Cerebellar cortex (tissue), 1 donor: Measurements from ENCODE around the gene ACOT11.

Experiments
- DNase-seq: peaks from one replicate; pipeline ENCODE4 v3.0.0-alpha.2; 2015; ENCODE audit warnings: low spot score

Gene ACOT11

GRCh38 chr1:54564312-54565112 lies 16.5 kb downstream of the ACOT11 start:
- DNase-seq: no peak

- no peak for DNase-seq
These were observed 17.1 kb downstream of the ACOT11 start for GRCh38 chr1:54565113-54565501.

- no peak for DNase-seq
These were observed 18.6 kb downstream of the ACOT11 start for GRCh38 chr1:54566438-54567141.

DNA sequence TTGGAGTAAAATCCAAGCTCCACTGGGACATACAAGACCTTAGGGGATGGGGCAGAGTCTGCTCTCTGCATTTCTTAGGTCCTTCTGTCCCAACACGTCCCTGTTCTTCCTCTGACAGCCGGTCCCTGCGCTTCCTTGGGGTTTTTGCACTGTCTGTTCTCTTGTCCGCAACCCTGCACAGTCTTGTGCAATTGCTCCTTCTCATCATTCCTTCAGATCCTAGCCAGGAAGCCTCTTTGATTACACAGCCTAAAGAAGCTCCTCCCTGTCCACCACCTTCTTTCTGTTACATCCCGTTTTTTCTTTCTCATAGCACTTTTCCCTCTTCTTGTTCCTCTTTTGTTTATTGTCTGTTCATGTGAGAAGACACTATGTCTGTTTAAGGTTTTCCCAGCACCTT lies 19.9 kb downstream of the ACOT11 start:
- no peak for DNase-seq

DNA sequence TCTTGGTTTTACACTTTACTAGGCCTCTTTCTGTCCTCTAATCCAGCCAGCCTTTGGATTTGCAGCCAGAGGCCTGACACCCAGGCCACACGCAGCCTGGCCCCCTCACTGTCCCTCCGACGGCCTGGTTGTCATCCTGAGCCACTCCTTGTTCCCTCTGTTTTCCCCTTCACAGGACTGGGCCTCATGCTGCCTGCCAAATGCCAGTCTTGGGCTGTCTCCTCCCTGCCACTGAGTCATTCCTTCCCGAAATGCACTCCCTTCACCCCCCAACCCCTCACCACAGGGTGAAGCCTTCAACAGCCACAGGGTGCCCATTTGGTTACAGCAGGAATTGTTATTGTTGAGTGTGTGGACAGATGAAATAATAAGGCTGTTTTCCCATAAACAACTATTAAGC lies 21.3 kb downstream of the ACOT11 start:
- DNase-seq: no peak

DNA sequence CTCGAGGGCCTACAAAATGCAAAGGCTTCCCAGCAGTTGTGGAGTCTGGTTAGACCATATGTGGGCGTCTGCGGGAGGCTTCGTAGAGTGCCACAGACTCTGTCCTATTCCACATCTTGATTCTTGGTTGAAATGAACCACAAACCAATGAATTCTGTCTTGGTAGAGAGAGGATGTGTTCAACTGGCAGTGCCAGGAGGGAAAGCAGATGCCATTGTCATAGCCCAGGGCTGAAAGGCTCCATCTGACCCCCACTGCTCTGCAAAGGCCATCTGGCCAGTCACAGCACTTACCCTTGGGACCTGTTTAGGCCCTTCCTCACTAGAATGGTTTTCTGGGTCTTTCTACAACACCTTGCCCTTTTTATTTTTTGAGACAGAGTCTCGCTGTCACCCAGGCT lies 22.1 kb downstream of the ACOT11 start:
- no peak for DNase-seq

DNA sequence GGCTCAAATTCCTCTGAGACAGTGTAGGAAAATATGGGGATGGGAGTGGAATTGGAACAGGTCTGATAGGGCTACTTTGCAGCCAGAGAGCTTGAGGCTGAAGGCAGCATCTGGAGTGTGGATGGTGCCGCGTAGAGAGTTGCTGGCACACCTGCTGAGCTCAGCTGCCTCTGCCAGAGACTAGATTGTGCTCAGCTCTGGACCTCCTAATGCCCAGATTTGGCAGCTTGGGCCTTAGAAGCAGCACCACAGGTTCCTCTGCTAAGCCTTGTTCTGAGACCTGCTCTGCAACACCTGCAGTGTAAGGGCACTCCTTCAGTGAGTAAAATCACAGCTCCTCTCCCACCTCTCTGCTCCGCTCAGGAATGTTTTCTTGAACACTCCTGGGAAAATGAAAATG lies 23.3 kb downstream of the ACOT11 start:
- no peak for DNase-seq

DNA sequence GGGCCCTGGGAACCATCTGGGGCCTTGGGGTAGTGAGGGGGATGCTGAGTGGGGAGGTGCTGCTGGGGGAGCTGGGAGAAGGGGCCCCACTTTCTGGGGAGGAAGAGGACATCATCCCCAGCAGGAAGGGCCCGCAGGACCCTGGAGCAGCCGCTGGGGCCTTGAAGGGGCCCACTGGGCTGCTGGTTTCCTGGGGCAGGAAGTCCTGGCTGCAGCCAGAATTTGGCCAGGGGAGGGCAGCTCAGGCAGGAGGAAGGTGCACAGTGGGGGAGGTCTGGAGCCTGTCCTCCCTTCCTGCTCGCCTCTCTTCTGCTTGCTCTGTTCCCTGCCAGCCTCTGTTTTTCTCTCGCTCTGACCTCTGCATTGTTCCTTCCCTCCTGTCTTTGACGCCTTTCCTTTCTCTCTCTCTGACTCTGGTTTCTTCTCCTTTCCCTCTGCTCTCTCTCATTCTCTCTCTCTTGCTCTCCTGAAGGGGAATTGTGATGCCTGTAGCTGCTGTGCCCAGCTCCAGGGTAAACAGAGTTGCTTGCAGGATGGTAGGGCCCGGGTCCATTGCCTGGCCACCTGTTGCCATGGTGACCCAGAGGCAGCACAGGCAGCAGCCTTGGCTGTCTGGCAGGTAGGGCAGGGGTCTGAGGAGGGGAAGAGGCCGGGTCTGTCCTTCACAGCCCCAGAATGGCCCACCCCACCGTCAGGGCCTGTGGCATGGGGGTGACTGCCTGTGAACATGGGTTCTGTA lies 23.9 kb downstream of the ACOT11 start:
- no peak for DNase-seq

- DNase-seq: no peak
These were observed 24.5 kb downstream of the ACOT11 start for GRCh38 chr1:54572542-54572850.

DNA sequence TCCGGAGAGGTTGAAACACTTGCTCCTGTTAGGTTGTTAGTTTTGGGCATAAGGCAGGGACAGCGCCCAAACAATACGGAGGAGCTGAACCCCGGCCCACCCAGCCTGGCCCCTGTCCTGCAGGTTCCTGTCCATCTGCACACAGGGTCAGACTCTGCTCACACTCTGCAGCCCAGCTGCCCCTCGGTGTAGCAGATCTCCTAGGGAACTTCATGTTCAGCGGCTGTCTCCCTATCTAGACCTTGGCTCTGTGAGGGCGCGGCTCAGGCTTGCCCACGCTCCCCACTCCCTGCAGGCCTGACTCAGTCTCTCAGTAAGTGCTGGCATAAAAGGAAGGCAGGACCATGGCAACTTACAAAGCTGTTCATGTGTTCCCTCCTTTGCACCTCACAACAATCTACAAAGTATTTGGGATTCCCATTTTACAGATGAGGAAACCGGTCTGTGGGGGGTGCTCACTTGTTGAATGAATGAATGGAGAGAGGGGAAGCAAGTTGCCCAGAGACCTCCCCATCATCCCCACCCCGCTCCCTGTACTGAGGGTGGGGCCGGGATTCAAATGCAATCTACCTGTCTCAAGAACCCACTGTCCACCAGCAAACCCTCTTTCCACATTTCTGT lies 26.2 kb downstream of the ACOT11 start:
- DNase-seq: no peak

GRCh38 chr1:54575161-54575560 lies 27.1 kb downstream of the ACOT11 start:
- DNase-seq: no peak

GRCh38 chr1:54575605-54576290 lies 27.7 kb downstream of the ACOT11 start:
- DNase-seq: no peak

- peak; percentile 42 for DNase-seq
These were observed 29.6 kb downstream of the ACOT11 start for GRCh38 chr1:54577612-54578011.

DNA sequence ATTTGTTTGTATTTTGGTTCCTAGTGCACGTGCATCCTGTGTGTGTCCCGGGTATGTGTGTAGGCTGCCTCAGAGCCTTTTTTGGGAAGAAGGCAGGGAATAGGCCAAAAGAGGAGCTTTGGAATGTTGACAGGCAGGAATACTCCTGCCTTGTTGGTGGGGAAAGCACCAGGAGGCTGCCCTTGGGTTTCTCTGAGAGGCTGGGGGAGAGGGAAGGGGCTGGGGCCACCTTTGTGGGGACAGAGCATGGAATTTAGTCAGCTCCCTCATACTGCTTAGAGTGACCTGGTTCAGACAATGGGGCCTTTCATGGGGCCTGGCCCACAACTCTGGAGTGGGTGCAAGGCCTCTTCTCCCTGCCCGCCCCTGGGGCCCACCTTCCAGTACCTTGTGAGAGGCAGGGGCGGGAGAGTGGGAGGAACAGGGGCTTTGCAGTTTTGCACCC lies 31.3 kb downstream of the ACOT11 start:
- no peak for DNase-seq

GRCh38 chr1:54580856-54581550 lies 33.0 kb downstream of the ACOT11 start:
- DNase-seq: no peak

DNA sequence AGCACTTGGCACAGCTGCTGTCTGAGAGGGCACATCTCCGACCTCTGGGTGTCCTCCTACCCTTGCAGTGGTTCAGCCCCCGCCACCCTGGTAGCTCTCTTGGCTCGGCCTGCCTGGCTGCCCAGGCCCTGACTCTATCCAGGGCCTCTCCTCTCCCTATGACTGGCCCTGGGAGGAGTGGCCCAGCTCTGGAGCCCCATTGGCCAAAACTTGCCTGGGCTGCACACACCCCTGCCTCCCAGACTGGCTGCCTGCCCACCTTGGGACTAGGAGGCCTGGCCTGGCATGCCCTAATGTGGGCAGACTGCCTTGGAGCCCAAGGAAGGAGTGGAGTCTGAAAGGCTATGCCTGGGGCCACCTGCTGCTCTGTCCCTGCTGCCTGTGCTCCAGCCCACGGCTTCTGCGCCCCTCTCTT lies 33.6 kb downstream of the ACOT11 start:
- DNase-seq: peak; percentile 83

- DNase-seq: no peak
These were observed 34.7 kb downstream of the ACOT11 start for GRCh38 chr1:54582566-54583306.

DNA sequence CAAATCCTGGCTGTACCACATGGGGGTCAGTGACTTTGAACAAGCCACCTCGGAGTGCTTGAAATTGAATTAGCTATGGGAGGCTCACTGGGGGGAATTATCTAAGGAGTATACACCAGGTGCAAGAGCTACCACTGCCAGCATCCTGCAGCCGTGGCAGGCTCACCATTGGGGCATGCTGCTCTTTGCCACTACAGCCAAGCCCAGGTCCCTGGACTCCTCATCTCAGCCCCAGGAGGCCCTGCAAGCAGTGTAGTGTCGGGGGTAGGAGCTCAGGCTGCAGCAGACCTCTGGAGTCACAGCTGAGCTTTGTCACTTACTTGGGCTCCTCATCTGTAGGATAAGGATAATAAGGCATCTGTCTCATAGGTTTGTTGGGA lies 35.3 kb downstream of the ACOT11 start:
- DNase-seq: no peak

GRCh38 chr1:54583871-54584270 lies 35.8 kb downstream of the ACOT11 start:
- no peak for DNase-seq

DNA sequence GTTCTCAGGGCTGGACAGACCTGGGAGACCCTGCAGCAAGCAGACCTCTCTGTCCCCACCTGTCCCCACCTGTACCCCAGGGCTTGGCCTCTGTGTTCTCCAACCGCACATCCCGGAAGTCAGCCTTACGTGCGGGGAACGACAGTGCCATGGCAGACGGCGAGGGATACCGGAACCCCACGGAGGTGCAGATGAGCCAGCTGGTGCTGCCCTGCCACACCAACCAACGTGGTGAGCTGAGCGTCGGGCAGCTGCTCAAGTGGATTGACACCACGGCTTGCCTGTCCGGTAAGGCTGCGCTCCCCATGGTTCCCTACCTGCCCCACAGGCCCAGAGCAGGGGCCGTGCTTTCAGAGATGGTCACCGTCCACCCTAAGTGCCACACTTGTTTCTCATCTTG lies 36.5 kb downstream of the ACOT11 start:
- DNase-seq: no peak
